OCI-LY1 (cell line): ENCODE results near the gene LDLRAD4.

Experiments used
- CTCF ChIP-seq: fragments of 200-600 bp; sonication (generic), shearing (Covaris generic); IDR thresholded peaks from 2 replicates; pipeline ENCODE4 v1.5.1; 2017; ENCODE audit warnings: mild to moderate bottlenecking, antibody characterized with exemption, low read length, moderate library complexity, mixed read lengths
- EZH2 ChIP-seq: fragments of 200-600 bp; sonication (generic), shearing (Covaris generic); IDR thresholded peaks from 2 replicates; pipeline ENCODE4 v1.8.0; 2017; ENCODE audit warnings: borderline replicate concordance, mixed run types, mild to moderate bottlenecking, antibody characterized with exemption, low read length, moderate library complexity, mixed read lengths

- TF ChIP-seq CTCF: no peak
- no peak for TF ChIP-seq EZH2
Measured at GRCh38 chr18:13213036-13213795, 5.3 kb upstream of the LDLRAD4 start.
